GM04504 (cell line): ENCODE measurements around the gene MCL1.

Experiments
- DNase-seq: peaks from one replicate; pipeline ENCODE4 v3.0.0-alpha.2; 2012; ENCODE audit warnings: low read depth

MCL1 gene

GRCh38 chr1:150555971-150556865 is 23.2 kb downstream of the MCL1 start:
- DNase-seq: no peak

GRCh38 chr1:150555198-150555970 is 24.0 kb downstream of the MCL1 start:
- no peak for DNase-seq

- no peak for DNase-seq
These were observed 25.3 kb downstream of the MCL1 start for GRCh38 chr1:150554086-150554452.

- DNase-seq: no peak
These were observed 25.9 kb downstream of the MCL1 start for GRCh38 chr1:150553392-150554085.

- no peak for DNase-seq
These were observed 26.5 kb downstream of the MCL1 start for GRCh38 chr1:150552911-150553289.

- DNase-seq: peak; percentile 73
These were observed 27.1 kb downstream of the MCL1 start for GRCh38 chr1:150552128-150552910.

GRCh38 chr1:150551784-150552127 is 27.7 kb downstream of the MCL1 start:
- no peak for DNase-seq

GRCh38 chr1:150551051-150551783 is 28.2 kb downstream of the MCL1 start:
- DNase-seq: no peak

- DNase-seq: no peak
These were observed 29.0 kb downstream of the MCL1 start for GRCh38 chr1:150550222-150551050.

- no peak for DNase-seq
These were observed 29.8 kb downstream of the MCL1 start for GRCh38 chr1:150549496-150550221.

- no peak for DNase-seq
These were observed 30.5 kb downstream of the MCL1 start, which contains the start of gene ADAMTSL4 for GRCh38 chr1:150548632-150549495. Gene ADAMTSL4 (plus strand): TSS chr1:150549408. CDS start chr1:150552289, 2,881 bp downstream.

- DNase-seq: no peak
These were observed 31.1 kb downstream of the MCL1 start for GRCh38 chr1:150548324-150548631.

- DNase-seq: no peak
These were observed 33.0 kb downstream of the MCL1 start for GRCh38 chr1:150546294-150546937.

- no peak for DNase-seq
These were observed 33.9 kb downstream of the MCL1 start for GRCh38 chr1:150545486-150546032.

- DNase-seq: no peak
These were observed 35.2 kb downstream of the MCL1 start for GRCh38 chr1:150544204-150544603.

- no peak for DNase-seq
These were observed 35.8 kb downstream of the MCL1 start for GRCh38 chr1:150543500-150544143.
